ENCODE measurements around the gene FADD. TPM values are rescaled to one million over a fixed set of nuclear protein-coding genes. Genes with fewer than 3 reads are reported as not detected.
"Not testable (repeated sequence)": the region's sequence is repeated elsewhere in the genome, so short reads cannot be mapped to it uniquely, and the experiment has no call there.

The FADD gene
- total and polyA plus RNA-seq, 9 donors = 10.4 to 12.8 (median 12.4) TPM

DNA sequence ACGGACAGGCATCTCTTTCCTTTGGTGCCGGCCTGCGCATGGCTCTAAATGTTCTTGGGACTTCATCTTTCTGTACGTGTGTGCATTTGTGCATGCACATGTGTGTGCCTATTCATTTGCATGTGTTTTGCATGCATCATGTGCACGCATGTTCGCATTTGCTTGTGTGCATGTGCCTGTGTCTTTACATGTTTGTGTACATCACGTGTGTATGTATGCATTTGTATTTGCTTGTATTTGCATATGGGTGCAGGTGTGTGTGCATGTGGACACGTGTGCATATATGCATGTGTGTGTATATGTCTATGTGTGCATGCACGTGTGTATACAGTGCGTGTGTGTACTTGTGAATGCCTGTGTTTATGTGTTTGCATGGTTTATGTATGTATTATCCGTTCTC, 13.5 kb upstream of the FADD start:
- DNase-seq = no peak
- no peaks in the 10 kb centered on the region for H3K36me3 ChIP-seq (ENCODE audit: control insufficient read depth, insufficient read depth, low read length)
- 78% methylated on average over 9 of the region's 11 CpGs for WGBS (ENCODE audit: insufficient coverage)
- peaks cover 2% of the 10 kb centered on the region for H3K4me1 ChIP-seq (ENCODE audit: control insufficient read depth, insufficient read depth, low read length)
- H3K27me3 ChIP-seq (ENCODE audit: control insufficient read depth, insufficient read depth, low read length) = peaks cover 5% of the 10 kb centered on the region
- no peak overlapping the region for H3K4me3 ChIP-seq (ENCODE audit: low read length)
- no peak overlapping the region for H3K27ac ChIP-seq (ENCODE audit: low read length)
- no peaks in the 10 kb centered on the region for H3K9me3 ChIP-seq (replicated peaks; ENCODE audit: control insufficient read depth, low read depth, low read length)

DNA sequence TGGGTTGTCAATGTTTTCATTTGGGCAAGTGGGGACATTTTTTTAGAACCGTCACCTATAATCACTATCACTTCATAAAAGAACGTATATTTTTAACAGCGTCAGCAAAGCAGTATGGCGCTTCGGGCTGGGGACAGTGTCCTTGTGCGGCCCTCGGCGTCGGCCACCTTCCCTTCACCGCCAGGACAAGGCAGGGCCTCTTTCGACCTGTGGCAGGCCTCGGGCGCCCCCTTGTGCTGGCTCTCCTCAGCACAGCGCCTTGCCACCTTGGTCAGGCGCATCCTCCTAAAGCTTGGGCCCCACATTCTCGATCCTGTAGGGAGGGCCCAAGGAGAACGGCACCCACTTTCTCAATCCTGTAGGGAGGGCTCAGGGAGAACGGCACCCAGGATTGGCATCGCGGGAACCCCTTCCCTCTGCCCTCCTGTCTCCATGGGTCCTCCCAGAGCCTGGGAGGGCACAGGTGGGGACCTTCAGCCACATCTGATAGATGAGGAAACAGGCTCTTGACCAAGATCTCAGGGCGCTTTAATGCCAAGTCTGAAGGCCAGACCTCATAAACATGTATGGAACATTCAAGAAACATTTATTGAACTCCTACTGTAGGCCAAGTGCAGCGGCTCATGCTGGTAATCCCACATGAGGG, 11.5 kb upstream of the FADD start:
- H3K4me3 ChIP-seq (ENCODE audit: low read length) = no peak overlapping the region
- H3K27me3 ChIP-seq (ENCODE audit: control insufficient read depth, insufficient read depth, low read length) = peaks cover 9% of the 10 kb centered on the region
- no peaks in the 10 kb centered on the region for H3K9me3 ChIP-seq (replicated peaks; ENCODE audit: control insufficient read depth, low read depth, low read length)
- H3K36me3 ChIP-seq (ENCODE audit: control insufficient read depth, insufficient read depth, low read length) = no peaks in the 10 kb centered on the region
- no peak overlapping the region for H3K27ac ChIP-seq (ENCODE audit: low read length)
- DNase-seq = peak; percentile 69
- H3K4me1 ChIP-seq (ENCODE audit: control insufficient read depth, insufficient read depth, low read length) = peaks cover 2% of the 10 kb centered on the region
- WGBS (ENCODE audit: insufficient coverage) = 7% methylated on average over 19 of the region's 22 CpGs

DNA sequence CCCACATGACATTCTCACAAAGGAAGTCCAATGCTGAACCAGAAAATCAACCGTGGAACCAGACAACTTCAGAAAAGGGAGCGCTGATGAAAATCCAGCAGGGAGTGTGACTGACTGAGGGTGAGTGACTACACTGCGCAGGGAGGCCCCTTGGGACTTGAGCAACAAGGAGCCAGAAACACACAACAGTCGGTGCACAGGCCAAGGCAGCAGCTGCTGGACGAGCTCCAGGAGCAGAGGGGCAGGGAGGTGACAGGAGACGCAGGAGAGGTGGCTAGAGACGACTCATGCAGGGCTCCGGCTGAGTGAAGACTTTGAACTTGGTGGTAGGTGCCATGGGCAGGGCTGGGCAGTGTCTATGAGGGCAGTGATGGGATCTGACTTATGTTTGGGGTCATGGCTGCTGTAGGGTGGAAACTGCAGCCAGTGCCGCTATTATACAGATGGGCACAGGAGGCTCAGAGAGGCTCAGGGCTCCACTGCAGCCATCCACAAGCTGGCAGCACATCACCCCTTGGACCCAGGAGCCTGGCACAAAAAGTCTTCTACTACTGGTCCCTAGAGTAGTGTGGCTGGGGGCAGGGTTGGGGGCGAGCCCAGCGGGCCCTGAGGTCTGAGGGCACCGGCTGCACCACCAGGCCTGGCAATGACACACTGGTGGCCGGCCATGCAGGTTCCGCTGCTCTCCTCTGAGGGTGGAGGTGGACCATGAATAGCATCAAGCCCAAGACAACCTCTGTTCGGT, 10.3 kb upstream of the FADD start:
- Histone ChIP-seq H3K27me3 (ENCODE audit: control insufficient read depth, insufficient read depth, low read length) (peaks cover 9% of the 10 kb centered on the region), H3K4me3 (ENCODE audit: low read length) (no peak overlapping the region), H3K9me3 (replicated peaks; ENCODE audit: control insufficient read depth, low read depth, low read length) (no peaks in the 10 kb centered on the region), H3K36me3 (ENCODE audit: control insufficient read depth, insufficient read depth, low read length) (no peaks in the 10 kb centered on the region), H3K4me1 (ENCODE audit: control insufficient read depth, insufficient read depth, low read length) (peaks cover 2% of the 10 kb centered on the region), H3K27ac (ENCODE audit: low read length) (no peak overlapping the region)
- DNase-seq = peak; percentile 29
- WGBS (ENCODE audit: insufficient coverage) = 76% methylated on average over 10 of the region's 15 CpGs

DNA sequence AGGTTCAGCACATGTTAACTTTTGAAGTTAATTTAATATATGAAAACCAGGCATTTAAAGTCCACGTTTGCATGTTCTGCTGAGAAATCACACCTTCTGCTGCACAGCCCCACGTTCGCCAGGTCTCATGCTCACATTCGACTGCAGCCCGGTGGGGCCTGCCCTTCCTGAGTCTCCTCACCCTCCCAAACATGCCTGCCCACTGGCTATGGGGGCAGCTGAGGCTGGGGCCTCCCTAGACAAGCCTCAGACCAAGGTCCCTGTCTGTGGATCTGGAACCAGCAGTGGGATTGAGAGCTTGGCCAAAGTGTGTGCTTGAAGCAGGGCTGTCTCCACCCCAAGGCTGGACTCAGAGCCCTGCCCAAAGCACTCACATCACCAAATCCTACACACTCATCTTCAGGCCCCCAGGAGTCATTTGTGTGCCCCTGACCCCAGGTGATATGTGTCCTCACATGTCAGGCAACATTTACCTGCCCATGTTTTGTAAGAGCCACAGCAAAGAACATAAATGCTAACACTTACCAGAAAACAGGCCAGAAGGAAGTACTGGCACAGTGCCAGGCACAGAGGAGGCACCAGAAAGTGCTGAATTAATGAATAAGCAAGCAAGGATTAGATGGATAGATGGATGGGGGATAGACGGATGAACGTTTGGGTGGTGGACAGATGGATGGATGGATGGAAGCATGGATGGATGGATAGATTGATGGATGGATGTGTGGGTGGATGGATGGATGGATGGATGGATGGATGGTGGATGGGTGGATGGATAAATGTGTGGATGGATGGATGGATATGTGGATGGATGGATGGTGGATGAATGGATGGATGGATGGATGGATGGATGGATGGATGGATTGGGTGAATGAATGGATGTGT, 9.4 kb upstream of the FADD start:
- H3K36me3 ChIP-seq (ENCODE audit: control insufficient read depth, insufficient read depth, low read length) = no peaks in the 10 kb centered on the region
- peaks cover 6% of the 10 kb centered on the region for H3K27me3 ChIP-seq (ENCODE audit: control insufficient read depth, insufficient read depth, low read length)
- no peaks in the 10 kb centered on the region for H3K9me3 ChIP-seq (replicated peaks; ENCODE audit: control insufficient read depth, low read depth, low read length)
- H3K27ac ChIP-seq (ENCODE audit: low read length) = no peak overlapping the region
- H3K4me1 ChIP-seq (ENCODE audit: control insufficient read depth, insufficient read depth, low read length) = peaks cover 2% of the 10 kb centered on the region
- WGBS (ENCODE audit: insufficient coverage) = 81% methylated on average over 6 of the region's 7 CpGs
- H3K4me3 ChIP-seq (ENCODE audit: low read length) = no peak overlapping the region
- DNase-seq = no peak

DNA sequence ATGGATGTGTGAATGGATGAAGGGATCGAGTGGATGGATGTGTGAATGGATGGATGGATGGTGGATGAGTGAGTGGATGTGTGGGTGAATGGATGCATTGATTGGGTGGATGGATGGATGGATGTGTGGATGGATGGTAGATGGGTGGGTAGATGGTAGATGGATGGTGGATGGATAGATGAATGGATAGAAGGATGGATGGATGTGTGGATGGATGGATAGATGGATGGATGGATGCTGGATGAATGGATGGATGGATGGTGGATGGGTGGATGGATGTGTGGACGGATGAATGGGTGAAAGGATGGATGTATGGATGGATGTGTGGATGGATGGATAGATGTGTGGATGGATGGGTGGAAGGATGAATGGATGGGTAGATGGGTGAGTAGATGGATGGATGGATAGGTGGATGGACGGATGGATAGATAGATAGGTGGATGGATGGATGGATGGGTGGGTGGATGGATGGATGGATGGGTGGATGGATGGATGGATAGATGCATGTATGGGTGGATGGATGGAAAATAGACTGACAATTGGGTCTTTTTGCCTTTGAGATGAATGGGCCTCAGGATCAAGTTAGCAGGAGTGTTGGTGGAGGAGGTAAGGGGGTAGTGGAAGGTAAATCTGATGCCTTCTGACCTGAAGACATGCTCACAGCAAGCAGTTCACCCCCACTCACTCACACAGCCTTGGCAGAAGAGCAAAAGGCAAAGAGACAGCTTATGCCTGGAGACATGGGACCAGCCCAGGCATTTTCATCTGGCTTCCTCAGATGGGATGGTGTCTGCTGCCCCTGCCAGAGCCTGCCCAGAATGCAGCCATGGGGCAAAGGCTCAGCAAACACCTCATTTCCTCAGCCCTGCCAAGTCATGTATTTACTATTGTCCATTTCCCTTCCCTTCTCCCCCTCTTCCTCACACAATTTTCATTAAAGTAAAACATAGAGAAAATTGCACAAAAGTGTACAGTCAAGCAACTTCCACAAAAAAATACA, 8.0 kb upstream of the FADD start:
- H3K27ac ChIP-seq (ENCODE audit: low read length) = no peak overlapping the region
- peaks cover 9% of the 10 kb centered on the region for H3K27me3 ChIP-seq (ENCODE audit: control insufficient read depth, insufficient read depth, low read length)
- peaks cover 2% of the 10 kb centered on the region for H3K4me1 ChIP-seq (ENCODE audit: control insufficient read depth, insufficient read depth, low read length)
- no peaks in the 10 kb centered on the region for H3K9me3 ChIP-seq (replicated peaks; ENCODE audit: control insufficient read depth, low read depth, low read length)
- 84% methylated on average over 3 of the region's 3 CpGs for WGBS (ENCODE audit: insufficient coverage)
- H3K36me3 ChIP-seq (ENCODE audit: control insufficient read depth, insufficient read depth, low read length) = no peaks in the 10 kb centered on the region
- DNase-seq = no peak
- H3K4me3 ChIP-seq (ENCODE audit: low read length) = no peak overlapping the region

DNA sequence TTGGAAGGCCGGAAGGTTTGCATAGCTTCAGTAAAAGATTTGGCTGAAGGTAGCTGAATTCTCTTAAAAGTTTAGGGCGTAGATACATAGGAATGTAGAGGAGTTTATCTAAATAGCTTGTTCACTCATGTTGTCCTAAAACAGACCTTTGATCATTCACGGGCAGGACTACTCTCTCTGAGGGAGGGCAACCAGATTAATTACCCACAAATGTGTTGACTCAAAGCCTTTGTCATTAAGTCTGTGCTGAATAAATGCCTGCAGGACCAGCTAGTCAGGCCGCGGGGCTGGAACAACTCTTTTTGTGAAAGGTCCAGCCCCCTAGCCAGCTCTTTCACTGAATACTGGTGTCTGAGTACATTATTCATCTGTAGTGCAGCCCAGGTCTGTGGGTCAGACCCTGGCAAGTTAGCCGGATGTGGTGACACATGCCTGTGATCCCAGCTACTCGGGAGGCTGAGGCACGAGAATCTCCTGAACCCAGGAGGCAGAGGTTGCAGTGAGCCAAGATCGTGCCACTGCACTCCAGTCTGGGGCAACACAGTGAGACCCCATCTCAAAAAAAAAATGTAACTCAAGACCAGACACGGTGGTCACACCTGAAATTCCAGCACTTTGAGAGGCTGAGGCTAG, 2.8 kb upstream of the FADD start:
- peaks cover 16% of the 10 kb centered on the region for H3K4me1 ChIP-seq (ENCODE audit: control insufficient read depth, insufficient read depth, low read length)
- no peak for DNase-seq
- 95% methylated on average over 6 of the region's 10 CpGs for WGBS (ENCODE audit: insufficient coverage)
- H3K4me3 ChIP-seq (ENCODE audit: low read length) = no peak overlapping the region
- peaks cover 2% of the 10 kb centered on the region for H3K36me3 ChIP-seq (ENCODE audit: control insufficient read depth, insufficient read depth, low read length)
- no peak overlapping the region for H3K27ac ChIP-seq (ENCODE audit: low read length)
- no peaks in the 10 kb centered on the region for H3K9me3 ChIP-seq (replicated peaks; ENCODE audit: control insufficient read depth, low read depth, low read length)
- H3K27me3 ChIP-seq (ENCODE audit: control insufficient read depth, insufficient read depth, low read length) = peaks cover 7% of the 10 kb centered on the region

DNA sequence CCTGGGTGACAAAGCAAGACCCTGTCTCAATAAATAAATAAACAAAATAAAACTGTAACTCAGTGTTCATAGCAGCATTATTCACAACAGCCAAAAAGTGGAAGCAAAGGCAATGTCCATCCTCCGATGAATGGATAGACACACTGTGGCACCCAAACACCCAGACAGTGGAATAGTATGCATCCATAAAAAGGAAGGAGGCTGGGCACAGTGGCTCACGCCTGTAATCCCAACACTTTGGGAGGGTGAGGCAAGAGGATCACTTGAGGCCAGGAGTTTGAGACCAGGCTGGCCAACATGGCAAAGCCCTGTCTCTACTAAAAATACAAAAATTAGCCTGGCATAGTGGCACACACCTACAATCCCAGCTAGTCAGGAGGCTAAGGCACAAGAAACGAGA, 2.0 kb upstream of the FADD start:
- H3K27me3 ChIP-seq (ENCODE audit: control insufficient read depth, insufficient read depth, low read length); H3K36me3 ChIP-seq (ENCODE audit: control insufficient read depth, insufficient read depth, low read length); H3K27ac ChIP-seq (ENCODE audit: low read length); H3K9me3 ChIP-seq (replicated peaks; ENCODE audit: control insufficient read depth, low read depth, low read length); H3K4me3 ChIP-seq (ENCODE audit: low read length); DNase-seq: not testable (repeated sequence)
- no CpG with 5 or more reads among the region's 3 CpGs for WGBS (ENCODE audit: insufficient coverage)
- H3K4me1 ChIP-seq (ENCODE audit: control insufficient read depth, insufficient read depth, low read length) = peaks cover 16% of the 10 kb centered on the region

DNA sequence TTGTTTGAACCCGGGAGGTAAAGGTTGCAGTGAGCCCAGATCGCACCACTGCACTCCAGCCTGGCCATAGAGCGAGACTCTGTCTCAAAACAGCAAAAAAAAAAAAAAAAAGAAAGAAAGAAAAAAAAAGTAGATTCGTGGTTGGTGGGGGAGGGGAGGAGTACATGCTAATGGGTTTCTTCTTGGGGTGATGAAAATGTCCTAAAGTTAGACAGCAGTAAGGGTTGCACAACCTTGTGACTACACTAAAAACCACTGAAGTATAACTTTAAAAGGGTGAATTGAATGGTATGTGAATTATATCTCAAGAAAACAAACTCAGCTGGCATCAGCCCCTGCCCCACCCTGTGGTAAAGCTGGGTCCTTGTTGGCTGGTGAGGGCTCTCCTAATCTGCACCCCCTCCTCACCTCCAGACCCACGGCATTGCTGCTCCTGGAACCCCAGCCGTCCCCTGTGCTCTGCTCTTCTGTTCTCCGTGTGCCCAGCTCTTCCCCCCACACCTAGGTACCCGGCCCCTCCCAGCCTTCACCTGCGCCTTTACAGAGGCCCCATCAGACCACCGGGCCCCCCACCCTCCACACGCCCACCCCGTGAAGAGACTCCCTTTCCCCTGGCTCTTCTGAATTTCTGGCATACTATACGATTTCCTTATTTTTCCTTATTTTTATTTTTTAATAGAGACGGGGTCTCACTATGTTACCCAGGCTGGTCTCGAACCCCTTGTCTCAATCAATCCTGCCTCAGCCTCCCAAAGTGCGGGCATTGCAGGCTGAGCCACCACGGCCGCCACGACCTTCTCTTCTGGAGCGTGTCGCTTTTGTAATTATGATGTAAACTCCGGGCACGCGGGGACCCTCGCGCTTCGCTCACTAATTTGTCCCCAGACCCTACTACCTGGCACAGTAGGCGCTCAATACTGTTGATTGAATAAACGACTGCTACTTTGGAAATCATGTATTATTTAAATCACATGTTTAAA, 924 bp upstream of the FADD start:
- H3K36me3 ChIP-seq (ENCODE audit: control insufficient read depth, insufficient read depth, low read length) = peaks cover 20% of the 10 kb centered on the region
- no peaks in the 10 kb centered on the region for H3K9me3 ChIP-seq (replicated peaks; ENCODE audit: control insufficient read depth, low read depth, low read length)
- WGBS (ENCODE audit: insufficient coverage) = 82% methylated on average over 10 of the region's 29 CpGs
- DNase-seq = no peak
- H3K27me3 ChIP-seq (ENCODE audit: control insufficient read depth, insufficient read depth, low read length) = peaks cover 6% of the 10 kb centered on the region
- no peak overlapping the region for H3K27ac ChIP-seq (ENCODE audit: low read length)
- H3K4me1 ChIP-seq (ENCODE audit: control insufficient read depth, insufficient read depth, low read length) = peaks cover 16% of the 10 kb centered on the region
- peak overlapping the region; percentile 87 for H3K4me3 ChIP-seq (ENCODE audit: low read length)

Measured in muscle of leg (tissue), 11 donors.